LNCAP (cell line): Measurements from ENCODE around the gene ROBO1.

Experiments used
- TF ChIP-seq, protein P1 (sequence below): fragments of 450-650 bp; IDR thresholded peaks from 2 replicates; pipeline ENCODE4 v1.5.1; 2017; ENCODE audit warnings: mild to moderate bottlenecking

ROBO1 gene

GRCh38 chr3:79211586-79212359, 556.0 kb downstream of the ROBO1 start:
- TF ChIP-seq, protein P1, sequence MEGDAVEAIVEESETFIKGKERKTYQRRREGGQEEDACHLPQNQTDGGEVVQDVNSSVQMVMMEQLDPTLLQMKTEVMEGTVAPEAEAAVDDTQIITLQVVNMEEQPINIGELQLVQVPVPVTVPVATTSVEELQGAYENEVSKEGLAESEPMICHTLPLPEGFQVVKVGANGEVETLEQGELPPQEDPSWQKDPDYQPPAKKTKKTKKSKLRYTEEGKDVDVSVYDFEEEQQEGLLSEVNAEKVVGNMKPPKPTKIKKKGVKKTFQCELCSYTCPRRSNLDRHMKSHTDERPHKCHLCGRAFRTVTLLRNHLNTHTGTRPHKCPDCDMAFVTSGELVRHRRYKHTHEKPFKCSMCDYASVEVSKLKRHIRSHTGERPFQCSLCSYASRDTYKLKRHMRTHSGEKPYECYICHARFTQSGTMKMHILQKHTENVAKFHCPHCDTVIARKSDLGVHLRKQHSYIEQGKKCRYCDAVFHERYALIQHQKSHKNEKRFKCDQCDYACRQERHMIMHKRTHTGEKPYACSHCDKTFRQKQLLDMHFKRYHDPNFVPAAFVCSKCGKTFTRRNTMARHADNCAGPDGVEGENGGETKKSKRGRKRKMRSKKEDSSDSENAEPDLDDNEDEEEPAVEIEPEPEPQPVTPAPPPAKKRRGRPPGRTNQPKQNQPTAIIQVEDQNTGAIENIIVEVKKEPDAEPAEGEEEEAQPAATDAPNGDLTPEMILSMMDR, result no peak

DNA sequence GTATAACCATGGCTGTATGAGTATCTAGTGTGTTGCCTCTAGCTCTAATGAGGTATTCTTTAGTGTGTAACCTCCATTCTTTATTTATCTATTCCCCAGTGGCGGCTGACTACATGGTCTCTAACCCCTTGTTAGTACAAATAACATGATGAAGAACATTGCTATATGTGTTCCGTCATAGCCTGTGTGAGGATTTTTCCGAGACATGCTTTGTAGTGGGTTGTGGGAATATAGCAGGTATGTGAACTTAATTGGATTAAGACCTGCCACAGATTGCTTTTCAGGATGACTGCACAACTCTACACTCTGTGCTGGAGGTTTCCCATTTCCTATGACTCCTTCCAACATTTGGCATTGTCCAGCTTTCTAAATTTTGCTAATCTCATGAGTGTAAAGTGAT, 563.4 kb downstream of the ROBO1 start:
- TF ChIP-seq, protein P1, result no peak

DNA sequence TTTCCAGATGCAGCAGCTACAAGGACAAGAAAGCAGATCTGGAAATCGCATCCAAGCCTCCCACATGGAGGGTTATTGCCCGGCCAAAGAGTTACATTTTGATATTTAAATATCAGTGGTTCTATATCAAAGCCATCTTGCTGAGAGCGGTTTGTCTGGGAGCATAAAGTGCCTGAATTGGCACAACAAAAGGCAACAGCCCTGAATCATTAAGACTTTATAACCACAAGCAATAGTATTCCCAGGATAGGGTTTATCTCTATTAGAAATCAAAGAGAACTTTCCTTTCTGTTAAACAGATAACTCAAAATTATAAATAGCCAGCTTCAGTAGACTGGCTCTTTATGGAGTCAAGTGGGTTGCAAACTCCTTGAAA, 564.7 kb downstream of the ROBO1 start:
- TF ChIP-seq, protein P1, result no peak

DNA sequence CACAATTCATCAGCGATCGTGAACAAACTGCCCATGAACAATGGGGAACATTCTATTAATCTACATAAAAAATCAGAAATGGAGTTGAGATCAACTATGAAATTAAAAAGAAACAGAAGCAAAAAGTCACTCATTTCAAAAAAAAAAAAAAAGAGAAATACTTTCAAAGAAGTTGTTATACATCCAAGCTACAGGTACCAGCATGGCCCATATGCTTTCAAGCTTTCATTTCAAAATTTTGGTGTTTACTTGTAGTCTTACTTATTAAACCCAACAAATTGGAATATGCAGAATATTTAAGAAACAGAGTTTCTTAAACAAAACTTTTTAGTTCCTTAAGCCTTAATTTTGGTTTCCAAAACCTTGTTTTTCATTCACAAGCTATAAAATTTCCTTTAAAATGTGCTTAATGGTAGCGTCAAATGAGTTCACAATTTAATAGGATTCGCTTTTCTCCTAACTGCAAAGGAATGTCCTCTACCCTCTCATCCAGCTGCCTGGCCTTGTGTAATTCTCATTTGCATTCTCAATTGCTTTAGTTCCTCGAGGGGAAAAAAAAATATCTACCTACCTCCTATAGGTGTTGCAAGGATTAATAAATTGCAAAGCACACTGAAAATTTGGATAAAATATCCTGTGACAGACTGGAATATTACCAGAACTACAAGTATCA, 565.2 kb downstream of the ROBO1 start:
- TF ChIP-seq, protein P1, result no peak

- TF ChIP-seq, protein P1, result no peak
Observed at GRCh38 chr3:79200456-79200855, 567.3 kb downstream of the ROBO1 start.

- TF ChIP-seq, protein P1, result no peak
Observed at GRCh38 chr3:79199966-79200365, 567.8 kb downstream of the ROBO1 start.

GRCh38 chr3:79187426-79187825, 580.4 kb downstream of the ROBO1 start:
- TF ChIP-seq, protein P1, result no peak
